HepG2 (cell line): ENCODE data around the gene MT1M. TPM values are rescaled to one million over a fixed set of nuclear protein-coding genes. Genes with fewer than 3 reads are reported as not detected.

Source experiments
- AHDC1 ChIP-seq: sonication (generic); formaldehyde crosslinking; IDR thresholded peaks from 2 replicates; pipeline ENCODE4 v1.5.1; 2020; ENCODE audit warnings: mild to moderate bottlenecking, missing genetic modification reagents, borderline replicate concordance
- CENPBD1 ChIP-seq: sonication (generic); formaldehyde crosslinking; IDR thresholded peaks from 2 replicates; pipeline ENCODE4 v1.8.0; 2022; ENCODE audit warnings: missing genetic modification reagents, low read depth, mild to moderate bottlenecking, borderline replicate concordance
- GTF2F1 ChIP-seq: fragments of 150-350 bp; IDR thresholded peaks from 2 replicates; pipeline ENCODE4 v1.6.1; 2014; ENCODE audit warnings: low read length
- GTF3A ChIP-seq: sonication (generic); formaldehyde crosslinking; conservative IDR thresholded peaks from 2 replicates; pipeline ENCODE4 v1.4.0; 2020; ENCODE audit warnings: mild to moderate bottlenecking, missing genetic modification reagents
- HHEX ChIP-seq: IDR thresholded peaks from 2 replicates; pipeline ENCODE4 v1.6.1; 2016; ENCODE audit warnings: control low read depth
- MED1 ChIP-seq: sonication (generic); formaldehyde crosslinking; IDR thresholded peaks from 2 replicates; pipeline ENCODE4 v1.4.0; 2020; ENCODE audit warnings: missing genetic modification reagents
- RAD21 ChIP-seq: fragments of 450-650 bp; formaldehyde crosslinking; IDR thresholded peaks from 2 replicates; pipeline ENCODE4 v1.5.0; 2020; ENCODE audit warnings: mild to moderate bottlenecking
- SMAD1 ChIP-seq: sonication (generic); formaldehyde crosslinking; IDR thresholded peaks from 2 replicates; pipeline ENCODE4 v1.4.0; 2020; ENCODE audit warnings: missing genetic modification reagents, low read depth, mild to moderate bottlenecking, borderline replicate concordance
- SMC3 ChIP-seq: IDR thresholded peaks from 2 replicates; pipeline ENCODE4 v1.6.1; 2011; ENCODE audit warnings: low read length, improper control_type of control experiment
- THRA ChIP-seq: sonication (generic); formaldehyde crosslinking; IDR thresholded peaks from 2 replicates; pipeline ENCODE4 v1.4.0; 2020; ENCODE audit warnings: missing genetic modification reagents, borderline replicate concordance
- ZBTB44 ChIP-seq: sonication (generic); formaldehyde crosslinking; IDR thresholded peaks from 2 replicates; pipeline ENCODE4 v1.4.0; 2020; ENCODE audit warnings: missing genetic modification reagents
- ZFP90 ChIP-seq: sonication (generic); formaldehyde crosslinking; IDR thresholded peaks from 2 replicates; pipeline ENCODE4 v1.8.0; 2022; ENCODE audit warnings: missing genetic modification reagents, mild to moderate bottlenecking, inconsistent platforms, borderline replicate concordance
- ZFX ChIP-seq: sonication (generic); formaldehyde crosslinking; IDR thresholded peaks from 2 replicates; pipeline ENCODE4 v1.4.0; 2020; ENCODE audit warnings: mild to moderate bottlenecking, low read depth, missing genetic modification reagents, moderate library complexity
- ZNF362 ChIP-seq: sonication (generic); formaldehyde crosslinking; IDR thresholded peaks from 2 replicates; pipeline ENCODE4 v1.4.0; 2020; ENCODE audit warnings: missing genetic modification reagents, mild to moderate bottlenecking, borderline replicate concordance
- ZNF451 ChIP-seq: sonication (generic); formaldehyde crosslinking; IDR thresholded peaks from 2 replicates; pipeline ENCODE4 v1.5.0; 2020; ENCODE audit warnings: mild to moderate bottlenecking, missing genetic modification reagents
- ZNF574 ChIP-seq: sonication (generic); formaldehyde crosslinking; IDR thresholded peaks from 2 replicates; pipeline ENCODE4 v1.4.0; 2020; ENCODE audit warnings: missing genetic modification reagents
- ZNF615 ChIP-seq: sonication (generic); formaldehyde crosslinking; IDR thresholded peaks from 2 replicates; pipeline ENCODE4 v1.5.0; 2020; ENCODE audit warnings: mild to moderate bottlenecking, missing genetic modification reagents, borderline replicate concordance
- polyA plus RNA-seq, 8 experiments: library from polyadenylated mRNA; depleted of rRNA in 3 of 8; stranded (reverse) in 7 of 8; unstranded in 1 of 8; fragments of >200 nt; fragmentation: Illumina TruSeq in 4 of 8; extraction: Trizol in 4 of 8; gene quantifications; 2 replicates each; pipeline versions ENCODE4 v1.2.1 to v1.2.3, GENCODE V29; 2011 to 2016; ENCODE audit warnings: low read depth in 4 of 8, missing spikeins in 1 of 8, mixed read lengths in 1 of 8; ENCODE audit not compliant: insufficient read depth in 1 of 8
- total RNA-seq, 5 experiments: library from RNA; depleted of rRNA; stranded (reverse); fragments of >200 nt; fragmentation: Illumina TruSeq; extraction: Trizol; gene quantifications; 2 replicates each; pipeline ENCODE4 v1.2.3, GENCODE V29; 2016; ENCODE audit warnings: low read depth in 1 of 5

Gene MT1M
- total and polyA plus RNA-seq, 2 of the 13 experiments (the other 11 are each of a cell fraction or from before 2014, with no cell fraction given) = 4.6 TPM; not detected in 1

GRCh38 chr16:56673921-56674320 lies 41.5 kb downstream of the MT1M start (continued):
- no peak for TF ChIP-seq AHDC1
- 0 out of 2 replicates have a peak, but pooled peaks have one; percentile 17 for TF ChIP-seq ZFX (CRISPR knock-in tag)
- TF ChIP-seq SMAD1 (CRISPR knock-in tag) = no peak
- no peak for TF ChIP-seq ZNF451
- TF ChIP-seq ZNF362 (CRISPR knock-in tag) = peak; percentile 24; the same call in 1 of the 2 replicates
- no peak for TF ChIP-seq GTF3A (CRISPR knock-in tag)
- TF ChIP-seq SMC3 = peak; percentile 79
- peak; percentile 58 for TF ChIP-seq MED1 (CRISPR knock-in tag)
- no peak for TF ChIP-seq GTF2F1
- no peak for TF ChIP-seq ZBTB44 (CRISPR knock-in tag)
- TF ChIP-seq HHEX (CRISPR knock-in tag) = no peak
- peak; percentile 79 for TF ChIP-seq RAD21
- TF ChIP-seq CENPBD1 (CRISPR knock-in tag) = no peak
- peak; percentile 12; the same call in 1 of the 2 replicates for TF ChIP-seq THRA
- peak; percentile 46; the same call in 1 of the 2 replicates for TF ChIP-seq ZFP90 (CRISPR knock-in tag)
- 0 out of 2 replicates have a peak, but pooled peaks have one; percentile 41 for TF ChIP-seq ZNF574
- TF ChIP-seq ZNF615 (CRISPR knock-in tag) = no peak
